GM19240 (cell line): Measurements from ENCODE around the gene NUCB2.
"Not testable (repeated sequence)": the region's sequence is repeated elsewhere in the genome, so short reads cannot be mapped to it uniquely, and the experiment has no call there.

Source experiments
- DNase-seq: peaks from one replicate; pipeline ENCODE4 v3.0.0; 2011; ENCODE audit warnings: low spot score; ENCODE audit not compliant: insufficient read length

The NUCB2 gene

GRCh38 chr11:17268500-17268899 lies 8.0 kb upstream of the NUCB2 start:
- not testable (repeated sequence) for DNase-seq

GRCh38 chr11:17268902-17269301 lies 7.6 kb upstream of the NUCB2 start:
- DNase-seq, result no peak

GRCh38 chr11:17272801-17273200 lies 3.7 kb upstream of the NUCB2 start:
- DNase-seq, result no peak

GRCh38 chr11:17273211-17273610 lies 3.3 kb upstream of the NUCB2 start:
- DNase-seq, result no peak

- no peak for DNase-seq
These were observed 2.8 kb upstream of the NUCB2 start for GRCh38 chr11:17273668-17274282.

GRCh38 chr11:17275400-17276235 lies 921 bp upstream of the NUCB2 start:
- no peak for DNase-seq

- no peak for DNase-seq
These were observed 565 bp downstream of the NUCB2 start for GRCh38 chr11:17277024-17277584.

GRCh38 chr11:17280494-17281127 lies 4.1 kb downstream of the NUCB2 start:
- no peak for DNase-seq

GRCh38 chr11:17286332-17286731 lies 9.8 kb downstream of the NUCB2 start:
- DNase-seq, result no peak

- no peak for DNase-seq
These were observed 10.5 kb downstream of the NUCB2 start for GRCh38 chr11:17287058-17287457.

- DNase-seq, result no peak
These were observed 15.2 kb downstream of the NUCB2 start for GRCh38 chr11:17291710-17292109.

GRCh38 chr11:17293311-17293710 lies 16.8 kb downstream of the NUCB2 start:
- no peak for DNase-seq

- no peak for DNase-seq
These were observed 17.5 kb downstream of the NUCB2 start for GRCh38 chr11:17294033-17294432.

GRCh38 chr11:17296852-17297559 lies 20.5 kb downstream of the NUCB2 start:
- DNase-seq, result no peak

- no peak for DNase-seq
These were observed 21.8 kb downstream of the NUCB2 start for GRCh38 chr11:17298302-17298701.

- no peak for DNase-seq
These were observed 23.8 kb downstream of the NUCB2 start for GRCh38 chr11:17300372-17300771.

GRCh38 chr11:17313349-17314231 lies 37.1 kb downstream of the NUCB2 start:
- no peak for DNase-seq

- DNase-seq, result no peak
These were observed 37.7 kb downstream of the NUCB2 start for GRCh38 chr11:17314232-17314547.

GRCh38 chr11:17314904-17315426 lies 38.4 kb downstream of the NUCB2 start:
- DNase-seq, result no peak

- DNase-seq, result no peak
These were observed 52.4 kb downstream of the NUCB2 start for GRCh38 chr11:17328871-17329494.
